ENCODE data around the gene PLD6.
"Not testable (repeated sequence)": the region's sequence is repeated elsewhere in the genome, so short reads cannot be mapped to it uniquely, and the experiment has no call there.

Gene PLD6

DNA sequence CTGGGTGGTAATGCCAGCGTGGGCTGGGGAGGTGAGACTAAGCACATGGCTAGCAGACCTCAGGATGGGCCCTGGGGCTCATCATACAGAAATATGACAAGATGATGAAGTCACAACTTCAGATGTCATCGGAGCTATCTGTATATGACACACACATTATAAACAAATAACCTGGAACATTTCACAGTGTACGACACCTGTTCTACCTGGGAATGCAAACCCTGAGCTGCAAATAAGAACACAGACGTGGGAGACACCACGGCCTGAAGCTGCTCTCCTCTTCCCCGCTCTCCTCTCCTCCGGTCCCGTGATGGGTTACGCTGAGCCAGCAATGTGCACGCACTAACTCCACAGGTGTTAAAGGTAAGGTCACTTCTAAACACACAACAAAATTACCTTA, 4.9 kb downstream of the PLD6 start:
- no peak for DNase-seq (ENCODE audit: low read depth)

DNA sequence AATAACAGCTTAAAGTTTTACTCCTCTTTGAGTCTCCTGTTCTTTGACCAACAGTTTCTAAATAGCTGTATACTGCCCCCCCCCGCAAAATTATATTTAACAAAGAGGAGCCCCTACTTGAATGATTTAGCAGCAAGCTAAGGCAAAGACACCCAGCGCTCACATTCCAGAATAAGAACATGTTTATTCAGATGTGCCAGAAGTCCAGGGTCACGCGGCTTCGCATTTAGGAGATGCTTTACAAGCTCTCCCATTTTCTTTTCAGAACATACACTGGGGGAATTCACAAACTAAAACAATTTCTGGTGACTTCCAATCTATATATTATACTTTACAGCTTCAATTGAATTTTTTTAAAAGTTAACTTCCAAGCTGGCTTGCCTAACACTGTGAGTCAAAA, 5.3 kb downstream of the PLD6 start:
- DNase-seq (ENCODE audit: low read depth) = no peak

DNA sequence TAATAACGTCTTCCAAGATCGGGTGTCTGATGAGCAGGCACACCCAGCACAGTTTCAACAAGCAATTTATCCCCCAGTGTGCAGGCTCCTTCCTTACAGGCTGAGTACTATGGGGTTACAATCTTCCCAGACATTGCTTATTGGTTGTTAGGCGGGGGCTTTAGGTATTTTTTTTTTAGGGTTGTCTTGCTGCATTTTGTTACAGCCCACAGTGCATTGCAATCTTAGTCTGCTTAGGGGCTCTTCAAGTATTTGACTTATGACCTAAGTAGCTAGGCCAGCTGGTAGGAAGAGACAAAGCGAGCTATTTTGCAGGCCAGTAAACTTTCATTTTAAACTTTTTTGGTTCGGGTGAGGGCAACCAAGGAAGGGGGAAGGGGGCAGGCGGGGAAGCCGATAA, 5.8 kb downstream of the PLD6 start:
- DNase-seq (ENCODE audit: low read depth) = no peak

DNA sequence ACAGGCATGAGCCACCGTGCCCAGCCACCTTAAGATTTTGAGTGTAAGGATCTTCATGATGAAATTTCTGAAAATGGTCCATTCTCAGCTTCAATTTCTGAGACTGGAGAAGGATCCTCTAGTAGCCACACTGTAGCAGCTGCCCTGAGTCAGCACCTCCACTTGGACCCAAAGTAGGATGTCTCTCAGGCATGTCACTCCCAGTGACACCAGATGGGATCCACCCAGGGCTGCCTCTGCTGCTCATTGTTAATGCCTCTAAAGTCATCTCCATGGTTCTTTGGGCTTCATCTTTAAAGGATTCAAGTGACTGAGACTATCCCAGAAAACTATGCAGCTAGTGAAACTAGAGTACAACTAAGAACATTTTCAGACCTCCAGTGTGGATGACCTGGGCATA, 7.9 kb downstream of the PLD6 start:
- peak; percentile 19 for DNase-seq (ENCODE audit: low read depth)

DNA sequence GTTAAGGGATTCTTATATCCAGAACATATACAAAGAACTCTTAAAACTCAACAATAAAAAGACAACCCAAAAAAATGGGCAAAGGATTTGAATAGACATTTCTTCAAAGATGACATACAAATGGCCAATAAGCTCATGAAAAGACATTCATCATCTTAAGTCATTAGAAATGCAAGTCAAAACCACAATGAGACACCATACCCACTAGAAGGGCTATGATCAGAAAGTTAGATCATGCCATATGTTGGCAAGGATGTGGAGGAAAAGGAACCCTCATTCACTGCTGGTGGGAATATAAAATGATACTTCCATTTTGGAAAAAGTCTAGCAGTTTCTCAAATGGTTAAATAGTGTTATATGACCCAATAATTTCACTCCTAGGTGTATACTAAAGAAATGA, 9.4 kb downstream of the PLD6 start:
- DNase-seq (ENCODE audit: low read depth) = peak; percentile 54

DNA sequence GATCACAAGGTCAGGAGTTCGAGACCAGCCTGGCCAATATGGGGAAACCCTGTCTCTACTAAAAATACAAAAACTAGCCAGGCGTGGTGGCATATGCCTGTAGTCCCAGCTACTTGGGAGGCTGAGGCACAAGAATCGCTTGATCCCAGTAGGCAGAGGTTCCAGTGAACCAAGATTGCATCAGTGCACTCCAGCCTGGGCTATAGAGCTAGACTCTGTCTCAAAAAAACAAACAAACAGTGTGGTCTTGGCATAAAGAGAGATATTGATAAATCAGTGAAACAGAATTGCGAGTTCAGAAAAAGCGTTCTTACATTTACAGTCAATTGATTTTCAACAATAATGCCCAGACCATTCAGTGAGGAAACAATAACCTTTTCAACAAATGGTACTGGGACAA, 10.7 kb downstream of the PLD6 start:
- DNase-seq (ENCODE audit: low read depth) = not testable (repeated sequence)

DNA sequence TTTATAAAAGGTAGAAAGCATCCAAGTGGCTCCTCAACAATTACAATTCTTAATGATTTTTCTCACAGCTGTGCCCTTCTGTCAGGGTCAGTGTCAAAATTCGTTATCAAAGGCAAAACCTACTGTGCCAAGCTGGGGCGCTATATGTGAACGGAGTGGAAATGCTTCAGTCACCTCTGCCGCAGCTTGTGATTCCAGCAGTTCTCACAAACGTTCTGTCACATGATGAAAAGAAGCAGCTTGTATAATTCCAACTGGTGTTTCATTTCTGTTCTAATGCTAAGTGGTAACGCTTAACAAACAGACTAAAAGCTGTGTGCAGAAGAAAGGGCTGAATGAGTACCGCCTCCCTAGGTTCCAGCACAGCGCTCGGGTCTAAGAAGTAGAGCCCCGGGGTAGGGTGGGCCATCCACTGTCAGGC, 14.2 kb downstream of the PLD6 start:
- no peak for DNase-seq (ENCODE audit: low read depth)

DNA sequence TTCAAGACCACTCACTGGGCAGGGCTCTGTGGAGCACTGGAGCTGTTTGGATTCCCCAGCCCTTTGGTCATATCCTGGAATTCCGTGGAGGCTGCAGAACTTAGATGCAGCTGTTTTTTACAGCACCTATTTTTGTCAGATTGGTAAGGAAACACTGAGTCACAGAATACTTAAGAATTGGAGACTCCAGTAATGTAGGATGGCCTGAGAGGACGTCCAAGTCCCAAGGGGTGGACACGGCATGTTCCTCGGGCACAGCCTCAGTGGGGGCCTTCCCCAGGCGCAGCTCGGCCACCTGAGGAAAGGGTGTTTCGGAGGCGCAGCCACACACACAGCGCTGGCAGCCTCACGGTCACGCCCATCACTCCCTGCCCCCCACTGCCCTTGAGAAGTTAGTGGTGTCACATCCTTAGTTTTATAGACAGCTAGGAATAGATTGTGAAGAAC, 14.8 kb downstream of the PLD6 start:
- peak; percentile 89 for DNase-seq (ENCODE audit: low read depth)

DNA sequence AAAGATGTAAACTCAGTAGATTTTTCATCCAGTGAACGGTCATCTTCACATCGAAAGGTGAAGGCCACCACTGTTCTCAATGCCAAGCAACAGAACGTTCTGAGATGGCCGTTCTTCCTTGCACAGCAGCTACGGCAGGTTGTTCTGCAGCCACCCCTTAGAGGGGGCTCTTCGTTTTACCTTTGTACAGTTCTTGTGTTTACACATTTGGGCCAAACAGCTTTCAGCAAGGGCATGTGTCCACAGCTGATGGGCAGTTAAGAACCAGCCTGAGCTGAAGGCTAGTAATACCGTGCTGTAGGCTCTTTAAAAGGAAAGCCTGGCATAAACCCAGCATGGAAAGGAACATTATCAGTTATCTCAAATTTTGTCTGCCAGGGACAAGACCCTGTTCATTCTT, 15.9 kb downstream of the PLD6 start:
- DNase-seq (ENCODE audit: low read depth) = no peak

DNA sequence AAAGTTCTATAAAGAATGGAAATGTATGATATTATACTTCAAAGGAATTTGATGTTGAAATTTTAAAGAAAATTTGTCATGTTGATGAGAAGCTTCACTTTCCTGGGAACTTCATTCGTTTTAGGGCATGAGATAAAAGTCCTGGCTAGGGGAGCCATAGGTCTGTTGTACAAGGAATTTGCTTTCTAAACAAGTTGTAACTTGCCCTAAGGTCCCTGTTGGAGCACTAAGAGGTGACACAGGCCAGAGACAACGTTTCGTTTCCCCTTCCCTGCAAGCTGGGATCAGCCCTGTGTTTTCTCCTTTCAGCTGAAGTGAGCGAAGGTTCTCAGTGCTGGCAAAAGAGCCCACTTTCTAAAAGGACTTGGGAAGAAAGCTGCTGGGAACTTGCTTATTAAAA, 16.6 kb downstream of the PLD6 start:
- DNase-seq (ENCODE audit: low read depth) = no peak

DNA sequence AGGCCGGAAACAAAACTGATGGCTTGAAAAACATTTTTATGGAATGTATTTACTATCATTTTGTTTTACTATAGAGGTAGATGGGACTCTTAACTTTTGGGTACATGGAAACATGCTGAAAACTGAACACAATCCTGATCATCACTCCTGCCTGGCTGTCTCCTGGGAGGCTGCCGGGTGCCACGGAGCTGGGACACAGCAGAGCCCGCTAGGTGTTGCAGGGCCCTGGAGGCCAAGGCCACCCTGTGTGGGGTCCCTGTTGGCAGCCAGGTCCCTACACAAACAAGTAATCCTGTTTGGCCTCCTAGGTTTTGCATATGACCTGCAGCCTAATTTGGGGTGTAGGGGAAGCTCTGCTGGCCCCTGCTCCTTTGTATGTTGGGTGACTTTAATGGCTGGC, 17.5 kb downstream of the PLD6 start:
- DNase-seq (ENCODE audit: low read depth) = no peak

DNA sequence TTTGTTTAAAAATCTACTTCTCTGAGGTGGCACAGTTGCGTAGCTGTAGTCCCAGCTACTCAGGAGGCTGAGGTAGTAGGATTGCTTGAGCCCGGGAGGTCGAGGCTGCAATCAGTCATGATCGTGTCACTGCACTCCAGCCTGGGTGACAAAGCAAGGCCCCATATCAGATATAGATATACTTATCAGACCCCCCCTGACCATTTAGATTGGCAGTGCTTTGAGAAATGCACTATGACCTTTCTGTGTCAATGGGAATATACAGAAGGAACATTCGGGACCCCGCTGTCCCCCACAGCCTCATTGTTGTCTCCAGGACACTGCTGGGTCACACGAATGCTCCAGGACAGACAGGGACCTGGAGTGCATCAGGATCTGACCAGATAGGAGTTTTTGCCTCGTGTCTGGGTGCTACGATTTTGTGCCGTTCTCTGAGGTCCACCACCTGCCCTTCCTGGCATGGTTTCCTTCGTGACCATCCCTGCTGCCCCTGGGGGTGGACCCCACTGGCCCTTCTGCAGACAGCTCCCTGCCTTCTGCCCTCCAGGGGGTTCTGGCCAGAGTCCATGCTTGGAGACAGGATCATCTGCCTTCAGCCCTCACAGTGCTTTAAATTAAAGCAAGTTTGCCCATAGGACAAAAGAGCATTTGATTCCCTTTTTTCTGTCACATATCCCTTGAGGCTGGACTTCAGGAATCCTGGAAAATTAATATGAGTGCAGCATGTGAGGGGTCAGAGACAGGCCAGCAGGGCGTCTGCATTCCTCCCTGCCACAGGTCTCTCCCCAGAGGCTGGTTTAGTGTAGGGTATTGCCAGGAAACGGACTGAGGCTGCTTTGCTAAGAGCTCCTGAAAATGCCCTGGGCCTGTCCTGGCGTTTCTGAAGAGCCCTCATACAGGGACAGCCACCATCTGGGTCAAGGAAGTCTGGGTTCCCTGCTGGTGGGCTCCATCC, 19.3 kb downstream of the PLD6 start:
- no peak for DNase-seq (ENCODE audit: low read depth)

DNA sequence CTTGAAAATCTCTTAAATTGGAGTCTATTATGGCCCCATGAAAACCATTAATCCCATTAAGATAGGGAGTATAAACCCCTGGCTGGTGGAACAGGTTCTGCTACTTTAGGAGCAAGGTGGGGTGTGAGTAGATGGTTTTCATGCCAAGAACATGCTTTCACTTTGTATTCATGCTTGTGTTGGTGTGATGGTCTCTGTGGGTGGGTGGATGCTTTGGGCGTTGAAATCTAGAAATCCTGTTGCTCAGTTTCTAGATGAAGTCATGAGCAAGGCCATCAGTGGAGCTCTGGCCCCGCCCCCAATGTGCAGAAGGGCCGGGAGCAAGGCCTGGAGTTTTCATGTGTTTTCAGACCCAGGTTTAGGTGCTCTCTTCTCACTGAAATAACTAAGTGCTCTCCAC, 20.1 kb downstream of the PLD6 start:
- DNase-seq (ENCODE audit: low read depth) = no peak

DNA sequence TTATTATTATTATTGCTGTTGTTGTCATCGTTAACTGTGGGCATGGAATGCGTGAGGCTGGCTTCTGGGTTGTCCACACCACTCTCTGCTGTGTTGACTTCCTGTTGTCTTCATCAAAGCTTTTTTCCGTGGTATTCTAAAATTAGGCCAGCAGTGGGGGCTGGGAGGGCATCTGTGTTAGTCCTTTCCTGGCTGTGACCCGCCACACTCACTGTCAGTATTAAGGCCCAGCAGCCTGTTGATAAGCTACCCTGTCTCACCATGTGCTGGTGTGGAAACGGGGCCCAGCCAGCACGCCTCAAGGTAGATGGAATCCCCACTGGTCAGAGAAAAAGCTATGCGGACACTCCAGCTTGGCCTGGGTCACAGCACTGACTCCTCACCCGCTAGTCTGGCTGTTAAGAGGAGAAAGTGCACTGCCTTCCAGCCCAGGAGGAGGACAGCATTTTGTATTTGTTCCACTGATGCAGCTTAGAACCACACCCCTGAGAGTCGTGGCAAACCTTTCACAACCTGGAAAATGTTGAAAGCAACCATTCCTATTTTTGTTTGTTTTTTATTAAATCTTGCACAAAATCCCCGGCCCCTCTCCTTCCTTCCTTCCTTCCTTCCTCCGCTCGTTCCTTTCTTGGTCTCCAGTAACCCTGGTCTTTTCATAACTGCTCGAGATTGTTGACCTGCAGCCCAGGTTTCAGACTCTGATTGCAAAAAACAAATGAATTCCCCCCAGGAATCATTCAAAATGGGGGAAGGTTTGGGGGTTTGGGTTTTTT, 21.0 kb downstream of the PLD6 start:
- not testable (repeated sequence) for DNase-seq (ENCODE audit: low read depth)

DNA sequence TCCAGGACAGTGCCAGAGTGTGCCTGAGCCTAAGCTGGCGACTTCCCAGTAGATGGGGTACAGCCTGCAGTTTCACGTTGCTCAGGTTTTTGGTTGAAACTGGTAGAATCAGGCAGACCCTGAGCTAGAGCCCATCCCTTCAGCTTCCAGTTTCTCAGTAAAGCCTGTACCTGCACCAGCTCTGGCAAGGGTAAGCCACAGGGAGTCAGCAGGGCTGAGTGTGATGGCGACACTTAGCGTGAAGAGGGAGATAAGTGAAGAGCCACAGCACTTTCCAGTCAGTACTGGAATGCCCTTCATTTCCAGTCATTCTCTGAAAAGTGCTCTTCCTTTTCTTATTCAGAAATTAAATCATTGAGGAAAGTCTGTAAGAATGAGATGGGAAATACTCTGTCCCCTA, 22.4 kb downstream of the PLD6 start:
- DNase-seq (ENCODE audit: low read depth) = no peak

DNA sequence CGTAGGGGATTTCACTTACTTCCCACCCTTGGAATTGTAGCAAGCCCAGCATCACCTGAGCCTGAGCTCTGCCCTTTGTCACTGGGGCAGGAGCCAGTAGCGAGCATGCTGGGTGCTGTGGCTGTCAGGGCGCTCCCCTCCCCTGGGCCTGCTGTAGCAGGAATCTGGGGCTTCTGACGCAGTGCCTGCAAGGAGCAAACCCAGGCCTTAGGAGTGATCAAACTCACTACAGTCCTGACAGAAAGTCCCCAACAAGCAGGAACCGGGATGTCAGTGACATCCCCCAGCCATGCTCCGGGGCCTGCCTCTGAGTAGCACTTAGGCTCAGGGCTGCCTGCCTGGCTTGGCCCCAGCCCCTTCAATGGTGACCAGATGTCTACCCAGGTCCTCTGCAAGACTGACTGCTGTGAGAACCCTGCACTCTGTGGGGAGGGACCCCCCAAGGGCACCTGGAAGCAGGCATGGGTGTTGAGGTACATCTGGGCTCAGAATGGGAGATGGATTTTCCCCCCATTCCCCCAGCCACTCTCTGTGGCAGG, 23.5 kb downstream of the PLD6 start:
- DNase-seq (ENCODE audit: low read depth) = no peak

DNA sequence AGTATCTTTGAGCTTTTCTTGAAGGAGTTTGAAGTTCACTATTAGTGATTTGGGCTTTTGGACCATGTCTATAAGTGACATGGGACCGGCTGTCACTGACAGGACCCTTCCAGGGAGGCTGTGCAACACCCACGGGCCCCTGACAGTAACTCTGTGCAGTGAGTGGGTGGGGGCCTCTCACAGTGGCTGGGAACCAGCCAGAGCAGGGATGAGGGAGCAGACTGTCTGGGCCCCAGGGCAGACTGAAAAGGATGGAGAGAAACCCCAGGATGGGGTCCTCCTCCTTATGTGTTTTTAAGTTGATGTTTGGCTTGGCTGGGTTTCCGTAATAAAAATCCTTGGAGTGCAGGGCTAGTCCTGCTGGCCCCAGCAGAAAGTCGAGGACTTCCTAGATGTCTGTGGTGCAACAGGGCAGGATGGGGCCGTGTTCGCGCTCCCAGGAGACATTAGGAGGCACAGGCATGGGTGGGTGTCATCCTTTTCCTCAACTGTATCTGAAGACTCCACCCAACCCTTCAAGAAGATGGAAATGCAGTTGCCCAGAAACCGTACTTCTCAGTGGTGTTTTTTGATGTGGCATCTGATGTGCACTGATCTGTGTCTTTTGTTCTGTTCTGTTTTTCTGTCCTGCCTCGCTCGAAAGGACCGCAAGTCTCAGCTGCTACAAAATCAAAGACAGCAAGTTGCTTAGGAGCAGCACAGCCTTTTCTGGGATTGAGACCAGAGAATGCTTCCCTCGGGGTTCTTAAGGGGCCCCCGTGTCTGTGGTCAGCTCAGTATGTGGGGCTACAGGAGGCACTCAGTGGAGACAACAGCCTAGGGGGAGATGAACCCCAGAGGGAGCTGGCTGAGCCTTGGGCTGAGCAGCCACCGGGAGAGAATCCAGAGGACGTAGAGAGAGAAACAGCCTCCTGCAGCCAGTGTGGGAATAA, 24.2 kb downstream of the PLD6 start:
- no peak for DNase-seq (ENCODE audit: low read depth)

DNA sequence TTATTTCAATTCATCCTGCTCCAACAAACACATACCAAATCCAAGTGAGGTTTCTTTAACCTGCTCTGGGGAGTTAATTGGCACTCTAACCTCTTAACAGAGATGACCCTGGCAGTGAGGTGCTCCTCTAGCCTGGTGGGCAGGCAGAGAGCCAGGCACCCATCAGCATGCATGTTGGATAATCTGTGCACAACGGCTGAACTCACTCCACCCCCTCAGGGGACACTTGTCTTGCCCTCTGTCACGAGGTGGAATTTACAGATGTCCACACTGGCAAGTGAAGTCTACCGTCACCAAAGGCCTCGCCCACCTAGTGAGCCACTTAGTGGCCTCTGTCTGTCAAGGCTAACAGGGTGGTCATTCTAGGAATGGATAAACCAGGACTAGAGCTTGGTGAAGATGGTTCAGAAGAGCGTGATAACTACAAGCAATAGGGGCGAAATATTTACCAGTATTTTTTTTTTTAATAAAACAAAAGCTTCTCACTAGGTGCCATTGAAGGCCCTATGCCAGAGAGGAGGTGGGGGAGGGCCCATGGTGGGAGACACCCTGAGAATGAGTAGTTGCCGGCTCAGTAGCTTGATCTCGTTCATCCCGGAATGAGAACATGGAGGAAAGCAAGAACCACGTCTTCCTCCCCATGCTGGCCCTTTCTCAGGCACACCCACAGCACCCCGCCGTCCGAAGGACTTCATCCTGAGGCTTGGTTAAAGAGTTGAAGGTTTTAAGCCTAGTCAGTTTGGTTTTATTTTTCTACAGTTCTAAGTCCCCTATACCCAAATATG, 25.2 kb downstream of the PLD6 start:
- DNase-seq (ENCODE audit: low read depth) = no peak

DNA sequence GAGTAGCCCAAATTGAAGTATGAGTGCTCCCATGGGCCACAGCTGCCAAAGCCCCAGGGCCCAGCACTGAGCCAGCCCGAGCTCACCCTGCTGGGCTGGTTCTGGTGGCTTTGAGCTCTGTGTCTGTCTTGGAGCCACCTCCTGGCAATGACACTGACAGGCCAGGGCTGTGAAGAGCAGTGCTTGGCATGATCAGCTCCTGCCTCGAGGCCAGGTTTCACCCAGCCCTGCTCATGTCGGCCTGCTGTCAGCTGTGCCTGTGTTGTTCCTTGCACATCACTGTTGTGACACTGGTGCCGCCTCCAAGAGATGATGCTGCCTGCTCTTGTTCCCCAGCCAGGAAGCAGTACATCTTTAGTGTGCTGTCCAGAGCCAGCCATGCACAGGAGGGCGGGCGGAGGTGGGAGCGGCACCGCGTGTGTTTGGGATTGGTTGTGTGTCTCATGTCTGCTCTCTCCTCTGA, 26.0 kb downstream of the PLD6 start:
- DNase-seq (ENCODE audit: low read depth) = no peak

DNA sequence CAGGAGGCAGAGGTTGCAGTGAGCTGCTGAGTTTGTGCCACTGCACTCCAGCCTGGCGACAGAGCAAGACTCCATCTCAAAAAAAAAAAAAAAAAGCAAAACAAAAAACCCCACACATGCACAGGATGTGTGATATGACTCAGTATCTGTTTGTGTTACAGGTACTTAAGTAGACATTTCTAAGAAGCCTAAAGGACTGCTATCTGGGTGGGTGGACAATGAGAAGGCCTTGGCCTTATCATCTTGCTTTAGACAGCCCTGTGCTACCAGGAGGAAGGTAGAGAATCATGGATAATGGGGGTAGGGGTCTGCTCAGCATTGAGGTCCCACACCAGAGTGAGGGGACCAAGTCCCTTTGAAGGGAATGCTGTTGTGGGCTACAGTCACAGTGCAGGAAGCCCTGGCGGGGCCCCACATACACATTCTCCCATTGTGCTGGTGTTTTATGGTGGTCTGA, 26.7 kb downstream of the PLD6 start:
- DNase-seq (ENCODE audit: low read depth) = peak; percentile 53

DNA sequence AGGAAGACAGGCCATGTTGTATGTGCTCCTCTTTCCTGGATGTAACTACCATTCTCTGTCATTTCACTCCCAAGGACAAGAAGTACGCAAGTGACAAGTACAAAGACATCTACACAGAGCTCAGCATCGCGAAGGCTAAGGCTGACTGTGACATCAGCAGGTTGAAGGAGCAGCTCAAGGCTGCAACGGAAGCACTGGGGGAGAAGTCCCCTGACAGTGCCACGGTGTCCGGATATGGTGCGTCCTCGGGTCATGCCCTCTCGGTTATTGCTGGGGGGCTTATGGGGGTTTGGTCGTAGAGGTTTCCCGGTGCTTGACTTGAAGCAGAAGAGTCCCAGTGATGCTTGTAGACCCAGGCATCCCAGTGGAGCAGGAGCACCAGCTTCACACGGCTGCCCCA, 29.0 kb downstream of the PLD6 start:
- no peak for DNase-seq (ENCODE audit: low read depth)
